Islet of Langerhans (tissue), 1 donor: Measurements from ENCODE around the gene LARGE1.
"Not testable (repeated sequence)": the region's sequence is repeated elsewhere in the genome, so short reads cannot be mapped to it uniquely, and the experiment has no call there.

Source experiments
- FAIRE-seq: peaks from one replicate; lab custom pipeline; 2011; peaks lifted over from hg19 to GRCh38; lab: Jason Lieb, UNC

LARGE1 gene

GRCh38 chr22:33883961-33884808 is 36.1 kb downstream of the LARGE1 start:
- FAIRE-seq, result no peak

GRCh38 chr22:33883561-33883960 is 36.7 kb downstream of the LARGE1 start:
- FAIRE-seq, result no peak

GRCh38 chr22:33882991-33883390 is 37.3 kb downstream of the LARGE1 start:
- FAIRE-seq, result no peak

GRCh38 chr22:33880986-33881385 is 39.3 kb downstream of the LARGE1 start:
- FAIRE-seq, result no peak

GRCh38 chr22:33879796-33880195 is 40.5 kb downstream of the LARGE1 start:
- no peak for FAIRE-seq

GRCh38 chr22:33875316-33875715 is 45.0 kb downstream of the LARGE1 start:
- no peak for FAIRE-seq

GRCh38 chr22:33874206-33874605 is 46.1 kb downstream of the LARGE1 start:
- no peak for FAIRE-seq

- FAIRE-seq, result no peak
Observed at GRCh38 chr22:33873666-33874065, 46.6 kb downstream of the LARGE1 start.

- FAIRE-seq, result no peak
Observed at GRCh38 chr22:33873186-33873585, 47.1 kb downstream of the LARGE1 start.

GRCh38 chr22:33871935-33872334 is 48.3 kb downstream of the LARGE1 start:
- no peak for FAIRE-seq

GRCh38 chr22:33869946-33870345 is 50.3 kb downstream of the LARGE1 start:
- FAIRE-seq, result no peak

- FAIRE-seq, result no peak
Observed at GRCh38 chr22:33867971-33868370, 52.3 kb downstream of the LARGE1 start.

GRCh38 chr22:33867118-33867866 is 53.0 kb downstream of the LARGE1 start:
- no peak for FAIRE-seq

GRCh38 chr22:33866511-33866910 is 53.8 kb downstream of the LARGE1 start:
- FAIRE-seq, result no peak

- FAIRE-seq, result no peak
Observed at GRCh38 chr22:33865996-33866395, 54.3 kb downstream of the LARGE1 start.

- no peak for FAIRE-seq
Observed at GRCh38 chr22:33865248-33865647, 55.0 kb downstream of the LARGE1 start.

- FAIRE-seq, result no peak
Observed at GRCh38 chr22:33864723-33865130, 55.5 kb downstream of the LARGE1 start.

GRCh38 chr22:33861216-33861875 is 58.9 kb downstream of the LARGE1 start:
- no peak for FAIRE-seq

GRCh38 chr22:33860386-33860785 is 59.9 kb downstream of the LARGE1 start:
- FAIRE-seq, result no peak

GRCh38 chr22:33859311-33859710 is 61.0 kb downstream of the LARGE1 start:
- FAIRE-seq, result no peak

- not testable (repeated sequence) for FAIRE-seq
Observed at GRCh38 chr22:33858653-33859052, 61.6 kb downstream of the LARGE1 start.

- FAIRE-seq, result not testable (repeated sequence)
Observed at GRCh38 chr22:33857767-33858166, 62.5 kb downstream of the LARGE1 start.

GRCh38 chr22:33854724-33855123 is 65.6 kb downstream of the LARGE1 start:
- no peak for FAIRE-seq
